ENCODE results near the gene KRTAP4-1.
"Not testable (repeated sequence)": the region's sequence is repeated elsewhere in the genome, so short reads cannot be mapped to it uniquely, and the experiment has no call there.

The KRTAP4-1 gene

GRCh38 chr17:41168121-41168520 lies 16.6 kb downstream of the KRTAP4-1 start, which contains the start of gene KRTAP4-3:
TSS of gene KRTAP4-3 (minus strand) at chr17:41168221. CDS start at chr17:41168172, 49 bp downstream.
- DNase-seq: no peak

GRCh38 chr17:41167561-41167960 lies 17.1 kb downstream of the KRTAP4-1 start:
- no peak for DNase-seq

- no peak for DNase-seq
Observed at GRCh38 chr17:41163828-41164227, 20.9 kb downstream of the KRTAP4-1 start.

GRCh38 chr17:41160648-41161047 lies 24.1 kb downstream of the KRTAP4-1 start, which contains the start of gene KRTAP4-4:
TSS of gene KRTAP4-4 (minus strand) at chr17:41160748. CDS start at chr17:41160691, 57 bp downstream.
- no peak for DNase-seq

- not testable (repeated sequence) for DNase-seq
Observed at GRCh38 chr17:41160190-41160589, 24.5 kb downstream of the KRTAP4-1 start.

GRCh38 chr17:41153856-41154255 lies 30.9 kb downstream of the KRTAP4-1 start:
- no peak for DNase-seq

GRCh38 chr17:41151525-41151924 lies 33.2 kb downstream of the KRTAP4-1 start:
- no peak for DNase-seq

- DNase-seq: no peak
Observed at GRCh38 chr17:41150026-41150425, 34.7 kb downstream of the KRTAP4-1 start.

GRCh38 chr17:41149652-41149985 lies 35.1 kb downstream of the KRTAP4-1 start, which contains the start of gene KRTAP4-5:
TSS of gene KRTAP4-5 (minus strand) at chr17:41149825. CDS start at chr17:41149767, 58 bp downstream.
- no peak for DNase-seq

- not testable (repeated sequence) for DNase-seq
Observed at GRCh38 chr17:41148971-41149651, 35.6 kb downstream of the KRTAP4-1 start.

GRCh38 chr17:41147531-41148204 lies 37.0 kb downstream of the KRTAP4-1 start:
- DNase-seq: no peak

GRCh38 chr17:41145261-41145660 lies 39.5 kb downstream of the KRTAP4-1 start:
- no peak for DNase-seq

GRCh38 chr17:41144846-41145245 lies 39.9 kb downstream of the KRTAP4-1 start:
- no peak for DNase-seq

GRCh38 chr17:41141361-41141760 lies 43.4 kb downstream of the KRTAP4-1 start:
- no peak for DNase-seq

- DNase-seq: no peak
Observed at GRCh38 chr17:41140360-41141131, 44.2 kb downstream of the KRTAP4-1 start, which contains the start of gene KRTAP4-6. TSS of gene KRTAP4-6 (minus strand) at chr17:41140544. CDS start at chr17:41140487, 57 bp downstream.

GRCh38 chr17:41139865-41140264 lies 44.8 kb downstream of the KRTAP4-1 start:
- not testable (repeated sequence) for DNase-seq

Data from activated CD4-positive, CD25-positive, alpha-beta regulatory T cell treated with anti-CD3 and anti-CD28 coated beads, Interleukin-2, amount 50 U/mL, for 72 hours (primary cell).